Activated T-helper 1 cell treated with Interleukin-2 at 50 U/mL for 16 hours (primary cell): ENCODE measurements around the gene ACP4.
"Not testable (repeated sequence)": the region's sequence is repeated elsewhere in the genome, so short reads cannot be mapped to it uniquely, and the experiment has no call there.

Experiments
- DNase-seq: peaks from one replicate; pipeline ENCODE4 v3.0.0-alpha.2; 2020; ENCODE audit warnings: low read depth

ACP4 gene

GRCh38 chr19:50797429-50797780 lies 7.2 kb downstream of the ACP4 start:
- DNase-seq, result no peak

- DNase-seq, result no peak
These were observed 7.8 kb downstream of the ACP4 start for GRCh38 chr19:50797781-50798658.

- no peak for DNase-seq
These were observed 8.7 kb downstream of the ACP4 start for GRCh38 chr19:50798659-50799546.

GRCh38 chr19:50799547-50799851 lies 9.3 kb downstream of the ACP4 start:
- DNase-seq, result no peak

GRCh38 chr19:50801107-50801506 lies 10.9 kb downstream of the ACP4 start:
- DNase-seq, result no peak

- no peak for DNase-seq
These were observed 13.6 kb downstream of the ACP4 start for GRCh38 chr19:50803633-50804419.

GRCh38 chr19:50804420-50805272 lies 14.4 kb downstream of the ACP4 start:
- peak; percentile 92 for DNase-seq

- DNase-seq, result no peak
These were observed 18.6 kb downstream of the ACP4 start for GRCh38 chr19:50808856-50809255.

- DNase-seq, result not testable (repeated sequence)
These were observed 21.5 kb downstream of the ACP4 start for GRCh38 chr19:50811622-50812238.

- DNase-seq, result no peak
These were observed 22.3 kb downstream of the ACP4 start for GRCh38 chr19:50812474-50812873.

GRCh38 chr19:50814883-50815282 lies 24.7 kb downstream of the ACP4 start:
- DNase-seq, result no peak

GRCh38 chr19:50815439-50815838 lies 25.2 kb downstream of the ACP4 start:
- DNase-seq, result no peak

GRCh38 chr19:50817941-50818858 lies 28.0 kb downstream of the ACP4 start:
- DNase-seq, result no peak

- no peak for DNase-seq
These were observed 28.8 kb downstream of the ACP4 start for GRCh38 chr19:50818859-50819472.

GRCh38 chr19:50819636-50820035 lies 29.4 kb downstream of the ACP4 start:
- no peak for DNase-seq

- no peak for DNase-seq
These were observed 29.9 kb downstream of the ACP4 start for GRCh38 chr19:50820086-50820485.

GRCh38 chr19:50820549-50821247 lies 30.5 kb downstream of the ACP4 start:
- no peak for DNase-seq

- DNase-seq, result no peak
These were observed 31.0 kb downstream of the ACP4 start for GRCh38 chr19:50821248-50821612.

GRCh38 chr19:50821622-50822021 lies 31.4 kb downstream of the ACP4 start:
- DNase-seq, result no peak
